ENCODE results near the gene ECM1. TPM values are rescaled to one million over a fixed set of nuclear protein-coding genes. Genes with fewer than 3 reads are reported as not detected.
A peak's percentile ranks its signal among the peaks of the same experiment; 100 is the strongest.

ECM1 gene
- total RNA-seq, 6 experiments from 2014 or later = 8.8 to 26.7 (median 14.9) TPM

GRCh38 chr1:150469291-150469690, 38.6 kb upstream of the ECM1 start:
- DNase-seq (no peak), ATAC-seq (peak in 2 of 4 donors; percentile 2 to 4)
- Histone ChIP-seq H3K27me3 (no peaks in the 10 kb centered on the region), H3K4me3 (no peak overlapping the region), H3K27ac (peak overlapping the region in 2 of 3 donors; percentile 38 to 53), H3K4me1 (peaks cover 0 to 73% (median 28%) of the 10 kb centered on the region in 4 donors), H3K9me3 (no peaks in the 10 kb centered on the region), H3K36me3 (peaks cover 0 to 33% (median 9%) of the 10 kb centered on the region in 4 donors)
- intact Hi-C loops (cut with DNase I) = loop anchor here (10.0 kb wide), 2 partner anchors 46 to 66 kb away; partner anchors contain the start of gene FALEC (in 1 of the 2)
- TF ChIP-seq POLR2A (IDR thresholded peaks at IDR 0.05) = no peak
- TF ChIP-seq CTCF (IDR thresholded peaks at IDR 0.05) = no peak
- WGBS (ENCODE audit: insufficient coverage, low coverage, low lambda C conversion rate, missing lambda C conversion rate) = 36% methylated on average over 1 of the region's 1 CpG

- WGBS (ENCODE audit: insufficient coverage, low coverage, low lambda C conversion rate, missing lambda C conversion rate) = 100% methylated on average over 3 of the region's 10 CpGs
- TF ChIP-seq POLR2A (IDR thresholded peaks at IDR 0.05) (no peak), CTCF (IDR thresholded peaks at IDR 0.05) (no peak)
- DNase-seq = no peak
- Histone ChIP-seq H3K27me3 (no peaks in the 10 kb centered on the region), H3K27ac (peak overlapping the region in 2 of 3 donors; percentile 49 to 63), H3K36me3 (peaks cover 0 to 20% (median 8%) of the 10 kb centered on the region in 4 donors), H3K4me1 (peaks cover 0 to 89% (median 31%) of the 10 kb centered on the region in 4 donors), H3K9me3 (no peaks in the 10 kb centered on the region), H3K4me3 (no peak overlapping the region)
- intact Hi-C loops (cut with DNase I) = no loop called here
- ATAC-seq = peak in 1 of 4 donors; percentile 11
Measured at GRCh38 chr1:150472601-150473200, 35.2 kb upstream of the ECM1 start.

GRCh38 chr1:150473659-150474058, 34.2 kb upstream of the ECM1 start:
- H3K4me1 ChIP-seq = peaks cover 0 to 89% (median 30%) of the 10 kb centered on the region in 4 donors
- peaks cover 0 to 20% (median 8%) of the 10 kb centered on the region in 4 donors for H3K36me3 ChIP-seq
- peak; percentile 67 to 85 (median 80) for DNase-seq
- no peaks in the 10 kb centered on the region for H3K9me3 ChIP-seq
- ATAC-seq = peak; percentile 86 to 93 (median 92)
- TF ChIP-seq POLR2A (IDR thresholded peaks at IDR 0.05) (no peak), CTCF (IDR thresholded peaks at IDR 0.05) (no peak)
- WGBS (ENCODE audit: insufficient coverage, low coverage, low lambda C conversion rate, missing lambda C conversion rate) = 4% methylated on average over 4 of the region's 4 CpGs
- no peaks in the 10 kb centered on the region for H3K27me3 ChIP-seq
- peak overlapping the region in 2 of 3 donors; percentile 58 to 63 for H3K27ac ChIP-seq
- no peak overlapping the region for H3K4me3 ChIP-seq
- intact Hi-C loops (cut with DNase I) = no loop called here

- H3K27me3 ChIP-seq = no peaks in the 10 kb centered on the region
- DNase-seq (no peak), ATAC-seq (no peak)
- intact Hi-C loops (cut with DNase I) = no loop called here
- H3K27ac ChIP-seq = peak overlapping the region in 2 of 3 donors; percentile 58 to 63
- H3K4me3 ChIP-seq = no peak overlapping the region
- TF ChIP-seq CTCF (IDR thresholded peaks at IDR 0.05) (no peak), POLR2A (IDR thresholded peaks at IDR 0.05) (no peak)
- peaks cover 0 to 20% (median 8%) of the 10 kb centered on the region in 4 donors for H3K36me3 ChIP-seq
- no peaks in the 10 kb centered on the region for H3K9me3 ChIP-seq
- peaks cover 0 to 89% (median 29%) of the 10 kb centered on the region in 4 donors for H3K4me1 ChIP-seq
- 29% methylated on average over 4 of the region's 4 CpGs for WGBS (ENCODE audit: insufficient coverage, low coverage, low lambda C conversion rate, missing lambda C conversion rate)
Measured at GRCh38 chr1:150474869-150475268, 33.0 kb upstream of the ECM1 start.

Data from right lobe of liver (tissue), 6 donors.